Tibial artery (tissue), 4 donors: ENCODE measurements around the gene TM7SF2.

Experiments
- DNase-seq, 2 donors: peaks; one replicate each; pipeline ENCODE4 v3.0.0-alpha.2; 2019
- H3K27ac ChIP-seq, 2 donors: fragments of 200-600 bp; sonication (generic) in 1 of 2; 1 replicate in 1 of 2; 2 replicates in 1 of 2; pipeline ENCODE4 v1.5.1; 2018 to 2019; ENCODE audit warnings: mild to moderate bottlenecking in 1 of 2
- H3K27me3 ChIP-seq, 2 donors: fragments of 200-600 bp; sonication (generic) in 1 of 2; one replicate each; pipeline versions ENCODE4 v1.5.1 to v1.6.0; 2016 to 2019
- H3K36me3 ChIP-seq, 3 donors: fragments of 200-600 bp; sonication (generic) in 2 of 3; one replicate each; pipeline ENCODE4 v1.5.1; 2016 to 2019; ENCODE audit warnings: mild to moderate bottlenecking in 2 of 3
- H3K4me1 ChIP-seq, 4 donors: fragments of 200-600 bp; sonication (generic) in 2 of 4; 1 replicate in 3 of 4; 2 replicates in 1 of 4; pipeline ENCODE4 v1.5.1; 2016 to 2019
- H3K4me3 ChIP-seq, 2 donors: fragments of 200-600 bp; sonication (generic) in 1 of 2; 1 replicate in 1 of 2; 2 replicates in 1 of 2; pipeline ENCODE4 v1.5.1; 2018 to 2019; ENCODE audit warnings: mild to moderate bottlenecking in 2 of 2
- H3K9me3 ChIP-seq, 3 donors: fragments of 200-600 bp; sonication (generic) in 1 of 3; one replicate each; pipeline ENCODE4 v1.5.1; 2016 to 2019
- CTCF ChIP-seq, 2 experiments: fragments of 200-600 bp in 1 of 2; fragments of 450-650 bp in 1 of 2; IDR thresholded peaks; one replicate each; pipeline ENCODE4 v1.5.1; 2017 to 2019; ENCODE audit warnings: antibody characterized with exemption in 2 of 2, mild to moderate bottlenecking in 1 of 2, moderate library complexity in 1 of 2
- intact Hi-C: fragments of 100-400 bp; cut with DNase I; formaldehyde crosslinking; loops from one replicate; pipeline ENCODE4 v1.15.0; 2023; ENCODE audit warnings: low total_unique reads

Gene TM7SF2

GRCh38 chr11:65089621-65090020 is 22.1 kb upstream of the TM7SF2 start:
- Histone ChIP-seq H3K36me3 (peaks cover 25 to 46% (median 35%) of the 10 kb centered on the region in 3 donors), H3K27ac (no peak overlapping the region), H3K4me3 (no peak overlapping the region), H3K4me1 (peaks cover 0 to 10% (median 9%) of the 10 kb centered on the region in 4 donors), H3K9me3 (no peaks in the 10 kb centered on the region), H3K27me3 (no peaks in the 10 kb centered on the region)
- DNase-seq, result no peak
- intact Hi-C loops, result loop anchor here (5.0 kb wide), 1 partner anchor 62 kb away; the partner anchor contains the start of gene SNX15
- no peak for TF ChIP-seq CTCF (IDR thresholded peaks at IDR 0.05)

GRCh38 chr11:65090628-65091027 is 21.0 kb upstream of the TM7SF2 start:
- H3K27ac ChIP-seq, result no peak overlapping the region
- no peak for DNase-seq
- peaks cover 25 to 44% (median 35%) of the 10 kb centered on the region in 3 donors for H3K36me3 ChIP-seq
- H3K9me3 ChIP-seq, result no peaks in the 10 kb centered on the region
- H3K4me3 ChIP-seq, result no peak overlapping the region
- no peak for TF ChIP-seq CTCF (IDR thresholded peaks at IDR 0.05)
- intact Hi-C loops, result no loop called here
- no peaks in the 10 kb centered on the region for H3K27me3 ChIP-seq
- peaks cover 0 to 2% (median 2%) of the 10 kb centered on the region in 4 donors for H3K4me1 ChIP-seq

- peak overlapping the region in 1 of 2 donors; percentile 97 for H3K4me3 ChIP-seq
- intact Hi-C loops, result no loop called here
- DNase-seq, result no peak
- peak overlapping the region; percentile 89 to 93 for H3K27ac ChIP-seq
- H3K9me3 ChIP-seq, result no peaks in the 10 kb centered on the region
- no peaks in the 10 kb centered on the region for H3K27me3 ChIP-seq
- peaks cover 0 to 13% (median 5%) of the 10 kb centered on the region in 3 donors for H3K36me3 ChIP-seq
- no peak for TF ChIP-seq CTCF (IDR thresholded peaks at IDR 0.05)
- H3K4me1 ChIP-seq, result peaks cover 0 to 24% (median 14%) of the 10 kb centered on the region in 4 donors
These were observed 16.2 kb upstream of the TM7SF2 start for GRCh38 chr11:65095427-65095826.

GRCh38 chr11:65095974-65096806 is 15.5 kb upstream of the TM7SF2 start, which contains the start of gene VPS51:
Gene VPS51 (plus strand): TSS chr11:65096214. CDS start chr11:65096251, 37 bp downstream.
- peak in 1 of 2 experiments; percentile 27 for TF ChIP-seq CTCF (IDR thresholded peaks at IDR 0.05)
- Histone ChIP-seq H3K9me3 (no peaks in the 10 kb centered on the region), H3K4me1 (peaks cover 0 to 24% (median 14%) of the 10 kb centered on the region in 4 donors), H3K36me3 (peaks cover 0 to 13% (median 5%) of the 10 kb centered on the region in 3 donors), H3K4me3 (peak within 1 kb of the TSS; percentile 81 to 97), H3K27ac (peak within 1 kb of the TSS; percentile 89 to 93), H3K27me3 (no peaks in the 10 kb centered on the region)
- intact Hi-C loops, result no loop called here
- peak; percentile 91 to 92 for DNase-seq

GRCh38 chr11:65096926-65097325 is 14.7 kb upstream of the TM7SF2 start:
- Histone ChIP-seq H3K27ac (peak overlapping the region; percentile 89 to 93), H3K4me3 (peak overlapping the region; percentile 81 to 97), H3K36me3 (peaks cover 0 to 13% (median 5%) of the 10 kb centered on the region in 3 donors), H3K4me1 (peaks cover 0 to 30% (median 20%) of the 10 kb centered on the region in 4 donors), H3K9me3 (no peaks in the 10 kb centered on the region), H3K27me3 (no peaks in the 10 kb centered on the region)
- intact Hi-C loops, result no loop called here
- DNase-seq, result no peak
- TF ChIP-seq CTCF (IDR thresholded peaks at IDR 0.05), result no peak
